ENCODE results near the gene METTL22. TPM values are rescaled to one million over a fixed set of nuclear protein-coding genes. Genes with fewer than 3 reads are reported as not detected.
A peak's percentile ranks its signal among the peaks of the same experiment; 100 is the strongest.

METTL22 gene
- total RNA-seq, 1 experiment from 2014 or later: 39.8 TPM

- H3K27ac Mint-ChIP-seq (ENCODE audit: unreplicated experiment): no peak overlapping the region
- peaks cover 6% of the 10 kb centered on the region for H3K27me3 Mint-ChIP-seq (ENCODE audit: insufficient read depth, unreplicated experiment)
- no peaks in the 10 kb centered on the region for H3K27me3 ChIP-seq (replicated peaks; ENCODE audit: control insufficient read depth, insufficient read depth, low read length)
- intact Hi-C loops (cut with micrococcal nuclease; ENCODE audit: unreplicated experiment): loop anchor here (2.0 kb wide), 1 partner anchor 42 kb away; no protein-coding TSS in a partner anchor
- TF ChIP-seq CTCF (IDR thresholded peaks at IDR 0.05; ENCODE audit: insufficient read depth in 1 of 2, low read depth in 1 of 2, low read length in 1 of 2, severe bottlenecking in 1 of 2, unreplicated experiment in 1 of 2): no peak
- no peaks in the 10 kb centered on the region for H3K4me1 ChIP-seq
- H3K4me1 Mint-ChIP-seq (ENCODE audit: low read depth, unreplicated experiment): no peaks in the 10 kb centered on the region
- H3K9me3 Mint-ChIP-seq (ENCODE audit: unreplicated experiment): no peaks in the 10 kb centered on the region
- no peaks in the 10 kb centered on the region for H3K36me3 ChIP-seq (ENCODE audit: control insufficient read depth, insufficient read depth, low read length)
- H3K4me3 Mint-ChIP-seq (ENCODE audit: unreplicated experiment): no peak overlapping the region
- no peaks in the 10 kb centered on the region for H3K9me3 ChIP-seq
- no peaks in the 10 kb centered on the region for H3K36me3 Mint-ChIP-seq (ENCODE audit: insufficient read depth, unreplicated experiment)
- ChIA-PET POLR2A (no interaction called here), CTCF (no interaction called here)
- BruUV-seq (replicated peaks): no TSS peak
- H3K4me3 ChIP-seq (ENCODE audit: low read depth, low read length): no peak overlapping the region
- no peak for DNase-seq
These were observed 7.0 kb upstream of the METTL22 start for GRCh38 chr16:8614435-8615029.

GRCh38 chr16:8619671-8620370 is 1.7 kb upstream of the METTL22 start:
- BruUV-seq (replicated peaks): no TSS peak
- H3K4me3 Mint-ChIP-seq (ENCODE audit: unreplicated experiment): no peak overlapping the region

GRCh38 chr16:8620535-8620934 is 963 bp upstream of the METTL22 start:
- ChIA-PET POLR2A (interaction anchor here (0.6 kb wide), 1 partner anchor 25 kb away, joined by 3 read pairs; no protein-coding TSS in a partner anchor), CTCF (no interaction called here)
- intact Hi-C loops (cut with micrococcal nuclease; ENCODE audit: unreplicated experiment): no loop called here
- Histone ChIP-seq H3K9me3 (no peaks in the 10 kb centered on the region), H3K4me3 (ENCODE audit: low read depth, low read length) (no peak overlapping the region), H3K27me3 (replicated peaks; ENCODE audit: control insufficient read depth, insufficient read depth, low read length) (no peaks in the 10 kb centered on the region), H3K4me1 (no peaks in the 10 kb centered on the region), H3K36me3 (ENCODE audit: control insufficient read depth, insufficient read depth, low read length) (no peaks in the 10 kb centered on the region; the same call in 1 of the 2 replicates)
- Mint-ChIP-seq H3K27ac (ENCODE audit: unreplicated experiment) (no peak overlapping the region), H3K4me1 (ENCODE audit: low read depth, unreplicated experiment) (no peaks in the 10 kb centered on the region), H3K9me3 (ENCODE audit: unreplicated experiment) (no peaks in the 10 kb centered on the region), H3K36me3 (ENCODE audit: insufficient read depth, unreplicated experiment) (peaks cover 8% of the 10 kb centered on the region), H3K27me3 (ENCODE audit: insufficient read depth, unreplicated experiment) (no peaks in the 10 kb centered on the region), H3K4me3 (ENCODE audit: unreplicated experiment) (peak overlapping the region; percentile 90)
- no TSS peak for BruUV-seq (replicated peaks)
- no peak for DNase-seq
- TF ChIP-seq CTCF (IDR thresholded peaks at IDR 0.05; ENCODE audit: insufficient read depth in 1 of 2, low read depth in 1 of 2, low read length in 1 of 2, severe bottlenecking in 1 of 2, unreplicated experiment in 1 of 2): no peak

More at GRCh38 chr16:8619671-8620370, 1.7 kb upstream of the METTL22 start:
- ChIA-PET CTCF (no interaction called here), POLR2A (no interaction called here)
- no peaks in the 10 kb centered on the region for H3K4me1 Mint-ChIP-seq (ENCODE audit: low read depth, unreplicated experiment)
- no peaks in the 10 kb centered on the region for H3K27me3 Mint-ChIP-seq (ENCODE audit: insufficient read depth, unreplicated experiment)
- H3K9me3 Mint-ChIP-seq (ENCODE audit: unreplicated experiment): no peaks in the 10 kb centered on the region
- Histone ChIP-seq H3K4me1 (no peaks in the 10 kb centered on the region), H3K36me3 (ENCODE audit: control insufficient read depth, insufficient read depth, low read length) (no peaks in the 10 kb centered on the region; the same call in 1 of the 2 replicates), H3K27me3 (replicated peaks; ENCODE audit: control insufficient read depth, insufficient read depth, low read length) (no peaks in the 10 kb centered on the region), H3K4me3 (ENCODE audit: low read depth, low read length) (no peak overlapping the region), H3K9me3 (no peaks in the 10 kb centered on the region)
- no peak overlapping the region for H3K27ac Mint-ChIP-seq (ENCODE audit: unreplicated experiment)
- peaks cover 8% of the 10 kb centered on the region for H3K36me3 Mint-ChIP-seq (ENCODE audit: insufficient read depth, unreplicated experiment)
- intact Hi-C loops (cut with micrococcal nuclease; ENCODE audit: unreplicated experiment): no loop called here
- no peak for TF ChIP-seq CTCF (IDR thresholded peaks at IDR 0.05; ENCODE audit: insufficient read depth in 1 of 2, low read depth in 1 of 2, low read length in 1 of 2, severe bottlenecking in 1 of 2, unreplicated experiment in 1 of 2)
- no peak for DNase-seq

Data from Caco-2 (cell line).